Gastroesophageal sphincter (tissue), 3 donors: ENCODE measurements around the gene TRMU.

Source experiments
- EP300 ChIP-seq: sonication (generic); formaldehyde crosslinking; IDR thresholded peaks from one replicate; pipeline ENCODE4 v1.6.1; 2017; ENCODE audit warnings: antibody characterized with exemption, mild to moderate bottlenecking
- POLR2A ChIP-seq, 2 donors: fragments of 450-650 bp; IDR thresholded peaks; one replicate each; pipeline ENCODE4 v1.6.1; 2017; ENCODE audit warnings: antibody characterized with exemption in 2 of 2, mild to moderate bottlenecking in 2 of 2, moderate library complexity in 1 of 2
- POLR2AphosphoS5 ChIP-seq: sonication (generic); formaldehyde crosslinking; IDR thresholded peaks from one replicate; pipeline ENCODE4 v1.6.1; 2017; ENCODE audit warnings: antibody characterized with exemption
- TF ChIP-seq, protein P1 (sequence below), 4 experiments: fragments of 200-600 bp in 2 of 4; fragments of 450-650 bp in 2 of 4; sonication (generic) in 1 of 4; IDR thresholded peaks; one replicate each; pipeline ENCODE4 v1.5.1; 2017 to 2019; ENCODE audit warnings: antibody characterized with exemption in 4 of 4, mild to moderate bottlenecking in 2 of 4, moderate library complexity in 2 of 4

DNA sequence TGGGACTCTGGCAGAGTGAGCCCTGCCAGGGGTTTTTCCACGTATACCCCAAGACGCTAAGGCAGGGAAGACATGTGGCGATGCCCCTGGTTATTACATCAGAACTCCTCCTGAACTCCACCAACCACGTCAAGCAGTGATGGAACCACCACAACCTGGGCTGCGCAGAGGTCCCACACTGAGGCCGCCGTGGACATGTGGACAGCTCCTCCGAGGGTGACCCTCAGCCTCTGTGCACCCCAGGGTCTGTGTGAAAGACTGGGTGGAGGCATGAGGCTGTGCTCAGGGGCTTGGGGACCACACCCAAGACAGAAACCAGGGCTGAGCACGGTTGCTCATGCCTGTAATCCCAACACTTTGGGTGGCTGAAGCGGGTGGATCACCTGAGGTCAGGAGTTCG is 52.2 kb downstream of the TRMU start:
- TF ChIP-seq POLR2A (IDR thresholded peaks at IDR 0.05): no peak
- TF ChIP-seq POLR2AphosphoS5: no peak
- TF ChIP-seq, protein P1, sequence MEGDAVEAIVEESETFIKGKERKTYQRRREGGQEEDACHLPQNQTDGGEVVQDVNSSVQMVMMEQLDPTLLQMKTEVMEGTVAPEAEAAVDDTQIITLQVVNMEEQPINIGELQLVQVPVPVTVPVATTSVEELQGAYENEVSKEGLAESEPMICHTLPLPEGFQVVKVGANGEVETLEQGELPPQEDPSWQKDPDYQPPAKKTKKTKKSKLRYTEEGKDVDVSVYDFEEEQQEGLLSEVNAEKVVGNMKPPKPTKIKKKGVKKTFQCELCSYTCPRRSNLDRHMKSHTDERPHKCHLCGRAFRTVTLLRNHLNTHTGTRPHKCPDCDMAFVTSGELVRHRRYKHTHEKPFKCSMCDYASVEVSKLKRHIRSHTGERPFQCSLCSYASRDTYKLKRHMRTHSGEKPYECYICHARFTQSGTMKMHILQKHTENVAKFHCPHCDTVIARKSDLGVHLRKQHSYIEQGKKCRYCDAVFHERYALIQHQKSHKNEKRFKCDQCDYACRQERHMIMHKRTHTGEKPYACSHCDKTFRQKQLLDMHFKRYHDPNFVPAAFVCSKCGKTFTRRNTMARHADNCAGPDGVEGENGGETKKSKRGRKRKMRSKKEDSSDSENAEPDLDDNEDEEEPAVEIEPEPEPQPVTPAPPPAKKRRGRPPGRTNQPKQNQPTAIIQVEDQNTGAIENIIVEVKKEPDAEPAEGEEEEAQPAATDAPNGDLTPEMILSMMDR (IDR thresholded peaks at IDR 0.05): no peak
- TF ChIP-seq EP300: no peak
